Liver (tissue), 9 donors: ENCODE measurements around the gene DDX46. TPM values are rescaled to one million over a fixed set of nuclear protein-coding genes. Genes with fewer than 3 reads are reported as not detected.

ENCODE experiments used
- DNase-seq: peaks from one replicate; pipeline ENCODE4 v3.0.0-alpha.2; 2017; ENCODE audit warnings: low spot score
- H3K27ac ChIP-seq, 2 donors: one replicate each; pipeline ENCODE4 v1.7.0; 2013; ENCODE audit warnings: inconsistent platforms in 2 of 2, low read length in 2 of 2, control low read depth in 1 of 2, low read depth in 1 of 2, mild to moderate bottlenecking in 1 of 2
- H3K27me3 ChIP-seq, 4 donors: one replicate each; pipeline versions ENCODE4 v1.6.1 to v1.7.0; 2013; ENCODE audit warnings: low read length in 3 of 4, inconsistent platforms in 1 of 4, mild to moderate bottlenecking in 1 of 4, moderate library complexity in 1 of 4; ENCODE audit not compliant: control insufficient read depth in 4 of 4, insufficient read depth in 4 of 4
- H3K36me3 ChIP-seq, 4 donors: one replicate each; pipeline versions ENCODE4 v1.6.1 to v1.7.0; 2013; ENCODE audit warnings: low read length in 3 of 4, mild to moderate bottlenecking in 3 of 4, low read depth in 1 of 4, moderate library complexity in 1 of 4; ENCODE audit not compliant: control insufficient read depth in 4 of 4, insufficient read depth in 3 of 4
- H3K4me1 ChIP-seq, 4 donors: one replicate each; pipeline versions ENCODE4 v1.6.1 to v1.7.0; 2013; ENCODE audit warnings: low read length in 3 of 4, mild to moderate bottlenecking in 3 of 4, moderate library complexity in 1 of 4; ENCODE audit not compliant: control insufficient read depth in 4 of 4, insufficient read depth in 4 of 4
- H3K4me3 ChIP-seq, 3 donors: one replicate each; pipeline versions ENCODE4 v1.6.1 to v1.7.0; 2013; ENCODE audit warnings: low read length in 3 of 3, control low read depth in 1 of 3, low read depth in 1 of 3, mild to moderate bottlenecking in 1 of 3
- H3K9ac ChIP-seq, 2 donors: one replicate each; pipeline ENCODE4 v1.7.0; 2013; ENCODE audit warnings: low read length in 2 of 2, mild to moderate bottlenecking in 2 of 2, moderate library complexity in 2 of 2, control low read depth in 1 of 2, low read depth in 1 of 2
- H3K9me3 ChIP-seq, 4 donors: one replicate each; pipeline versions ENCODE4 v1.6.1 to v1.7.0; 2013; ENCODE audit warnings: low read length in 3 of 4; ENCODE audit not compliant: control insufficient read depth in 4 of 4
- ATF3 ChIP-seq: IDR thresholded peaks from 2 replicates; pipeline ENCODE4 v1.6.1; 2016; ENCODE audit warnings: antibody characterized with exemption
- CTCF ChIP-seq: fragments of 150-350 bp; IDR thresholded peaks from 2 replicates; pipeline ENCODE4 v1.5.1; 2017; ENCODE audit warnings: improper control_type of control experiment, low read depth, low read length; ENCODE audit not compliant: missing input control
- EGR1 ChIP-seq, 2 donors: IDR thresholded peaks; 2 replicates each; pipeline ENCODE4 v1.6.1; 2016 to 2018; ENCODE audit warnings: antibody characterized with exemption in 2 of 2, low read depth in 2 of 2
- FOXA1 ChIP-seq: IDR thresholded peaks from 2 replicates; pipeline ENCODE4 v1.6.1; 2016; ENCODE audit warnings: antibody characterized with exemption
- FOXA2 ChIP-seq: IDR thresholded peaks from 2 replicates; pipeline ENCODE4 v1.6.1; 2016; ENCODE audit warnings: antibody characterized with exemption
- HNF4A ChIP-seq, 2 donors: conservative IDR thresholded peaks; 2 replicates each; pipeline ENCODE4 v1.6.1; 2016; ENCODE audit warnings: antibody characterized with exemption in 2 of 2, mild to moderate bottlenecking in 2 of 2
- HNF4G ChIP-seq: IDR thresholded peaks from 2 replicates; pipeline ENCODE4 v1.6.1; 2016; ENCODE audit warnings: antibody characterized with exemption
- JUND ChIP-seq, 2 donors: IDR thresholded peaks; 2 replicates each; pipeline ENCODE4 v1.6.1; 2016; ENCODE audit warnings: antibody characterized with exemption in 2 of 2
- MAX ChIP-seq: IDR thresholded peaks from 2 replicates; pipeline ENCODE4 v1.6.1; 2016; ENCODE audit warnings: antibody characterized with exemption
- NR2F2 ChIP-seq: IDR thresholded peaks from 2 replicates; pipeline ENCODE4 v1.6.1; 2016; ENCODE audit warnings: antibody characterized with exemption
- REST ChIP-seq: IDR thresholded peaks from 2 replicates; pipeline ENCODE4 v1.6.1; 2016; ENCODE audit warnings: antibody characterized with exemption, mild to moderate bottlenecking
- SP1 ChIP-seq: IDR thresholded peaks from 2 replicates; pipeline ENCODE4 v1.6.1; 2018; ENCODE audit warnings: antibody characterized with exemption, mild to moderate bottlenecking
- TAF1 ChIP-seq: conservative IDR thresholded peaks from 2 replicates; pipeline ENCODE4 v1.6.1; 2016; ENCODE audit warnings: antibody characterized with exemption, mild to moderate bottlenecking
- ZBTB33 ChIP-seq: IDR thresholded peaks from 2 replicates; pipeline ENCODE4 v1.6.1; 2016; ENCODE audit warnings: antibody characterized with exemption
- WGBS: extraction: QIAGEN DNeasy Blood & Tissue Kit; methylation state at CpG from one replicate; pipeline ENCODE4 v1.1.7; 2013; 5-methylcytosine and 5-hydroxymethylcytosine counted together
- polyA plus RNA-seq, 2 donors: library from polyadenylated mRNA; stranded (reverse) in 1 of 2; unstranded in 1 of 2; fragments of 200-250 nt in 1 of 2; fragments of >200 nt in 1 of 2; fragmentation: Nextera tagmentation in 1 of 2; extraction: Ambion mirVana in 1 of 2; gene quantifications; one replicate each; pipeline versions ENCODE4 v1.2.1 to v1.2.3, GENCODE V29; 2013 to 2015
- total RNA-seq, 2 donors: library from RNA; depleted of rRNA; stranded (reverse); fragments of >200 nt; gene quantifications; one replicate each; pipeline ENCODE4 v1.2.3, GENCODE V29; 2014
- donor health status: healthy.
- donor health status: healthy.
- donor health status: healthy.
- donor health status: healthy.
- donor health status: healthy.

Gene DDX46
- total and polyA plus RNA-seq, 4 donors: 11.2 to 24.3 (median 16.0) TPM

GRCh38 chr5:134794819-134795218, 36.2 kb downstream of the DDX46 start:
- Histone ChIP-seq H3K9me3 (no peaks in the 10 kb centered on the region), H3K27ac (no peak overlapping the region), H3K4me1 (no peaks in the 10 kb centered on the region), H3K4me3 (no peak overlapping the region), H3K27me3 (no peaks in the 10 kb centered on the region), H3K9ac (no peak overlapping the region), H3K36me3 (peaks cover 10 to 59% (median 52%) of the 10 kb centered on the region in 4 donors)
- DNase-seq: no peak
- 96% methylated on average over 8 of the region's 8 CpGs for WGBS
- TF ChIP-seq ATF3: no peak

- no peak for TF ChIP-seq ZBTB33
- Histone ChIP-seq H3K9ac (no peak overlapping the region), H3K4me3 (no peak overlapping the region), H3K4me1 (no peaks in the 10 kb centered on the region), H3K27me3 (no peaks in the 10 kb centered on the region), H3K36me3 (peaks cover 8 to 48% (median 31%) of the 10 kb centered on the region in 4 donors), H3K27ac (no peak overlapping the region), H3K9me3 (no peaks in the 10 kb centered on the region)
- 88% methylated on average over 5 of the region's 5 CpGs for WGBS
- DNase-seq: no peak
Measured at GRCh38 chr5:134798468-134798867, 39.9 kb downstream of the DDX46 start.

GRCh38 chr5:134803821-134804220, 45.2 kb downstream of the DDX46 start:
- Histone ChIP-seq H3K9me3 (no peaks in the 10 kb centered on the region), H3K27me3 (no peaks in the 10 kb centered on the region), H3K27ac (no peak overlapping the region), H3K36me3 (peaks cover 0 to 21% (median 7%) of the 10 kb centered on the region in 4 donors), H3K4me3 (no peak overlapping the region), H3K4me1 (peaks cover 0 to 11% (median 3%) of the 10 kb centered on the region in 4 donors), H3K9ac (no peak overlapping the region)
- TF ChIP-seq EGR1 (IDR thresholded peaks at IDR 0.05; ENCODE audit: low read depth in 2 of 2): no peak
- TF ChIP-seq NR2F2: no peak
- TF ChIP-seq FOXA1: no peak
- TF ChIP-seq HNF4G: no peak
- no peak for TF ChIP-seq MAX
- TF ChIP-seq TAF1: no peak
- no peak for TF ChIP-seq JUND (IDR thresholded peaks at IDR 0.05)
- TF ChIP-seq ATF3: no peak
- no peak for TF ChIP-seq SP1
- DNase-seq: no peak
- 93% methylated on average over 4 of the region's 4 CpGs for WGBS

GRCh38 chr5:134813407-134813806, 54.8 kb downstream of the DDX46 start:
- DNase-seq: no peak
- Histone ChIP-seq H3K4me1 (peaks cover 0 to 1% (median 0%) of the 10 kb centered on the region in 4 donors), H3K36me3 (peaks cover 5 to 29% (median 20%) of the 10 kb centered on the region in 4 donors), H3K27me3 (no peaks in the 10 kb centered on the region), H3K27ac (no peak overlapping the region), H3K9ac (no peak overlapping the region), H3K9me3 (no peaks in the 10 kb centered on the region), H3K4me3 (no peak overlapping the region)
- WGBS: 98% methylated on average over 2 of the region's 2 CpGs
- TF ChIP-seq ATF3: no peak
- no peak for TF ChIP-seq HNF4A (conservative IDR thresholded peaks at IDR 0.05)
- no peak for TF ChIP-seq CTCF
- no peak for TF ChIP-seq EGR1 (IDR thresholded peaks at IDR 0.05; ENCODE audit: low read depth in 2 of 2)
- TF ChIP-seq JUND (IDR thresholded peaks at IDR 0.05): no peak
- no peak for TF ChIP-seq FOXA2
- TF ChIP-seq SP1: no peak
- TF ChIP-seq REST: no peak
- TF ChIP-seq TAF1: no peak
- no peak for TF ChIP-seq MAX
- no peak for TF ChIP-seq NR2F2
